ENCODE measurements around the gene STK10. TPM values are rescaled to one million over a fixed set of nuclear protein-coding genes. Genes with fewer than 3 reads are reported as not detected.
A peak's percentile ranks its signal among the peaks of the same experiment; 100 is the strongest.

STK10 gene
- total and polyA plus RNA-seq, 2 of the 8 experiments (the other 6 are each of a cell fraction or from before 2014, with no cell fraction given), result 10.5 to 21.4 TPM

DNA sequence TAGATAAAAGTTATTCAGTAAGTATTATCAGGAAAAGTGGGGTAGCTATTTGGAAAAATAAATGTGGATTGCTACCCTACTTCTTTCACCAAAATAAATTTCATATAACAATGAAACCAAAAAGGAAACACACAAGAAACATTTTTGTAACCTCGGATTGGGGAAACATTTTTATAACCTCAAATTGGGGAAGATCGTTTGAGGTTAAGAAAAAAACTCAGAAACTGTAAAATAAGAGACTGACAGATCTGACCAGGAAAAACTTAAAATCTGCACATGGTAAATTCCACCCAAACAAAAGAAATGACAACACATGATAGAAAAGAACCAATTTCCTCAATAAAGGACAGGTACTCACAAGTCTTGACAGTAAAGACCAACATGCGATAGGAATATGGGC, 19.5 kb upstream of the STK10 start:
- Histone ChIP-seq H3K27ac (ENCODE audit: low read depth, low read length) (no peak overlapping the region), H3K4ac (replicated peaks; ENCODE audit: insufficient read length, low read depth, low read length) (no peak overlapping the region), H2AK5ac (ENCODE audit: low read depth, low read length) (no peak overlapping the region), H3K79me2 (ENCODE audit: control insufficient read depth in 1 of 2, insufficient read depth in 2 of 2, low read length in 2 of 2) (0 out of 4 replicates have a peak, but pooled peaks cover 0 to 2% of the 10 kb centered on the region in 2 experiments), H2BK15ac (ENCODE audit: low read length) (no peak overlapping the region), H3K4me3 (ENCODE audit: extremely low read depth in 1 of 4, insufficient read depth in 2 of 4, low read depth in 3 of 4, low read length in 4 of 4) (no peak overlapping the region), H3K56ac (replicated peaks; ENCODE audit: insufficient read length, low read depth, low read length) (no peak overlapping the region), H4K20me1 (replicated peaks in 1 of 2; ENCODE audit: control insufficient read depth in 1 of 2, insufficient read depth in 2 of 2, low read length in 2 of 2) (no peaks in the 10 kb centered on the region), H3K9ac (replicated peaks in 1 of 4; ENCODE audit: extremely low read depth in 1 of 4, low read depth in 3 of 4, low read length in 3 of 4) (no peak overlapping the region), H3K23ac (ENCODE audit: insufficient read length) (no peak overlapping the region), H2BK120ac (replicated peaks; ENCODE audit: low read depth, low read length) (no peak overlapping the region), H3K4me1 (replicated peaks in 1 of 4; ENCODE audit: control insufficient read depth in 3 of 4, insufficient read depth in 4 of 4, low read length in 3 of 4) (no peaks in the 10 kb centered on the region), H3K9me3 (ENCODE audit: insufficient read depth in 2 of 2, low read depth in 1 of 2, low read length in 1 of 2) (no peaks in the 10 kb centered on the region), H4K5ac (ENCODE audit: insufficient read length, low read depth, low read length) (no peak overlapping the region), H2BK20ac (ENCODE audit: low read length) (no peak overlapping the region), H4K8ac (ENCODE audit: extremely low read depth, insufficient read depth, low read length) (no peak overlapping the region), H3K79me1 (ENCODE audit: low read depth, low read length) (no peaks in the 10 kb centered on the region), H3K23me2 (ENCODE audit: low read depth, low read length) (no peaks in the 10 kb centered on the region), H2BK12ac (ENCODE audit: low read depth, low read length) (no peak overlapping the region), H3K14ac (ENCODE audit: insufficient read length) (no peak overlapping the region), H2AFZ (ENCODE audit: low read length) (no peak overlapping the region), H3K27me3 (replicated peaks in 1 of 4; ENCODE audit: control insufficient read depth in 3 of 4, extremely low read depth in 1 of 4, insufficient read depth in 3 of 4, low read length in 3 of 4) (no peaks in the 10 kb centered on the region), H3K36me3 (ENCODE audit: control insufficient read depth in 2 of 4, insufficient read depth in 4 of 4, low read length in 3 of 4) (peaks cover 5 to 24% (median 14%) of the 10 kb centered on the region in 4 experiments; a peak in 7 of 8 replicates), H3K4me2 (ENCODE audit: insufficient read depth in 1 of 2, low read depth in 2 of 2, low read length in 2 of 2) (no peak overlapping the region), H3K18ac (ENCODE audit: extremely low read depth, low read length) (no peak overlapping the region), H4K91ac (replicated peaks; ENCODE audit: insufficient read length, low read length) (no peak overlapping the region), H2BK5ac (ENCODE audit: low read depth, low read length) (no peak overlapping the region)
- no peak for DNase-seq (ENCODE audit: low read depth in 1 of 2, low spot score in 2 of 2)
- ChIA-PET POLR2A (ENCODE audit: partially characterized antibody) (no interaction called here), CTCF (ENCODE audit: partially characterized antibody) (interaction anchor here (0.6 kb wide), 1 partner anchor 87 kb away, joined by 3 read pairs; no protein-coding TSS in a partner anchor)
- TF ChIP-seq BCL11A (IDR thresholded peaks at IDR 0.05; ENCODE audit: low read depth in 2 of 2, low read length in 2 of 2) (no peak), KDM5A (IDR thresholded peaks at IDR 0.05; ENCODE audit: low read length) (no peak), TAF1 (IDR thresholded peaks at IDR 0.05; ENCODE audit: low read depth, low read length) (no peak), KDM4A (IDR thresholded peaks at IDR 0.05; ENCODE audit: low read depth, low read length, severe bottlenecking) (no peak)
- 93% methylated on average over 3 of the region's 3 CpGs; no CpG with 5 or more reads in 1 of the 2 experiments for WGBS, 2 experiments (ENCODE audit: extremely low coverage in 1 of 2, insufficient coverage in 1 of 2, insufficient read length in 1 of 2, insufficient replicate concordance in 2 of 2, low coverage in 1 of 2, low lambda C conversion rate in 2 of 2, missing lambda C conversion rate in 1 of 2)
- peak; percentile 36 for FAIRE-seq

All from H1 (cell line).